Measurements from ENCODE around the gene ADARB2. TPM values are rescaled to one million over a fixed set of nuclear protein-coding genes. Genes with fewer than 3 reads are reported as not detected.

Gene ADARB2
- polyA plus RNA-seq, 1 of the 3 experiments (the other 2 are of a cell fraction): not detected

GRCh38 chr10:1608408-1608807 is 128.9 kb downstream of the ADARB2 start (continued):
- TF ChIP-seq REST (IDR thresholded peaks at IDR 0.05; ENCODE audit: low read depth, low read length): no peak

- H3K4me2 ChIP-seq: no peak overlapping the region
- no peak for DNase-seq
- peaks cover 0 to 2% of the 10 kb centered on the region in 2 experiments; a peak in 1 of 4 replicates for H3K4me1 ChIP-seq (ENCODE audit: control insufficient read depth in 1 of 2, insufficient read depth in 2 of 2, low read depth in 1 of 2, low read length in 1 of 2)
- no peak overlapping the region for H3K4me3 ChIP-seq (ENCODE audit: low read depth in 2 of 2, low read length in 1 of 2)
- no peaks in the 10 kb centered on the region for H3K9me2 ChIP-seq
- CTCF ChIA-PET: interaction anchor here (1.0 kb wide), 1 partner anchor 10 kb away, joined by 3 read pairs; no protein-coding TSS in a partner anchor
- no peak overlapping the region for H3K27ac ChIP-seq (ENCODE audit: low read depth in 2 of 2, low read length in 1 of 2)
- TF ChIP-seq REST (IDR thresholded peaks at IDR 0.05; ENCODE audit: low read depth, low read length) (no peak), NRF1 (IDR thresholded peaks at IDR 0.05; ENCODE audit: low read depth, low read length) (no peak), GABPA (IDR thresholded peaks at IDR 0.05; ENCODE audit: low read depth) (no peak)
- 51% methylated on average over 11 of the region's 14 CpGs for WGBS (ENCODE audit: low lambda C conversion rate)
- no peaks in the 10 kb centered on the region for H4K20me1 ChIP-seq (ENCODE audit: insufficient read depth)
- H3F3A ChIP-seq (replicated peaks; ENCODE audit: insufficient read depth): no peaks in the 10 kb centered on the region
- H3K9ac ChIP-seq: no peak overlapping the region
- no peaks in the 10 kb centered on the region for H3K79me2 ChIP-seq (ENCODE audit: insufficient read depth)
- H3K9me3 ChIP-seq: no peaks in the 10 kb centered on the region
- H2AFZ ChIP-seq (ENCODE audit: low read depth): no peak overlapping the region
- POLR2A ChIA-PET: no interaction called here
- H3K36me3 ChIP-seq (replicated peaks in 1 of 2; ENCODE audit: control insufficient read depth in 1 of 2, insufficient read depth in 2 of 2, low read length in 1 of 2): no peaks in the 10 kb centered on the region
- no peaks in the 10 kb centered on the region for H3K27me3 ChIP-seq (ENCODE audit: insufficient read depth)
Measured at GRCh38 chr10:1607466-1607865, 129.9 kb downstream of the ADARB2 start.

GRCh38 chr10:1605999-1606940 is 131.1 kb downstream of the ADARB2 start:
- DNase-seq: no peak
- CTCF ChIA-PET: no interaction called here
- no peak for TF ChIP-seq TAF1 (IDR thresholded peaks at IDR 0.05; ENCODE audit: borderline replicate concordance, low read depth, low read length)
- TF ChIP-seq RCOR1 (IDR thresholded peaks at IDR 0.05; ENCODE audit: low read length): no peak
- no peak for TF ChIP-seq SMC3 (IDR thresholded peaks at IDR 0.05; ENCODE audit: low read depth, low read length)
- TF ChIP-seq TCF12 (IDR thresholded peaks at IDR 0.05): no peak
- TF ChIP-seq RAD21 (IDR thresholded peaks at IDR 0.05; ENCODE audit: low read length): no peak
- TF ChIP-seq MEF2A (IDR thresholded peaks at IDR 0.05; ENCODE audit: borderline replicate concordance, low read depth): no peak
- TF ChIP-seq JUND (IDR thresholded peaks at IDR 0.05): no peak
- TF ChIP-seq MXI1 (IDR thresholded peaks at IDR 0.05; ENCODE audit: low read depth, low read length): no peak
- no peak for TF ChIP-seq IRF3 (IDR thresholded peaks at IDR 0.05; ENCODE audit: low read depth, low read length)
- no peak for TF ChIP-seq GABPA (IDR thresholded peaks at IDR 0.05; ENCODE audit: low read depth)
- TF ChIP-seq NRF1 (IDR thresholded peaks at IDR 0.05; ENCODE audit: low read depth, low read length): no peak
- TF ChIP-seq RFX5 (IDR thresholded peaks at IDR 0.05; ENCODE audit: low read length): no peak
- no peak for TF ChIP-seq CHD2 (IDR thresholded peaks at IDR 0.05; ENCODE audit: low read length, partially characterized antibody)

More at GRCh38 chr10:1605999-1606940, 131.1 kb downstream of the ADARB2 start:
- no peaks in the 10 kb centered on the region for H4K20me1 ChIP-seq (ENCODE audit: insufficient read depth)
- peaks cover 0 to 2% of the 10 kb centered on the region in 2 experiments; a peak in 1 of 4 replicates for H3K4me1 ChIP-seq (ENCODE audit: control insufficient read depth in 1 of 2, insufficient read depth in 2 of 2, low read depth in 1 of 2, low read length in 1 of 2)
- H3K9me3 ChIP-seq: no peaks in the 10 kb centered on the region
- no peaks in the 10 kb centered on the region for H3K36me3 ChIP-seq (replicated peaks in 1 of 2; ENCODE audit: control insufficient read depth in 1 of 2, insufficient read depth in 2 of 2, low read length in 1 of 2)
- no peaks in the 10 kb centered on the region for H3F3A ChIP-seq (replicated peaks; ENCODE audit: insufficient read depth)
- H2AFZ ChIP-seq (ENCODE audit: low read depth): no peak overlapping the region
- no peak overlapping the region for H3K4me3 ChIP-seq (ENCODE audit: low read depth in 2 of 2, low read length in 1 of 2)
- no peak overlapping the region for H3K9ac ChIP-seq
- no peak overlapping the region for H3K4me2 ChIP-seq
- no peaks in the 10 kb centered on the region for H3K9me2 ChIP-seq
- H3K27me3 ChIP-seq (ENCODE audit: insufficient read depth): no peaks in the 10 kb centered on the region
- no peak overlapping the region for H3K27ac ChIP-seq (ENCODE audit: low read depth in 2 of 2, low read length in 1 of 2)
- H3K79me2 ChIP-seq (ENCODE audit: insufficient read depth): no peaks in the 10 kb centered on the region
- WGBS (ENCODE audit: low lambda C conversion rate): 30% methylated on average over 14 of the region's 14 CpGs
- POLR2A ChIA-PET: no interaction called here
